Progenitor cell of endocrine pancreas (in vitro differentiated cells): ENCODE measurements around the gene ZFTA. TPM values are rescaled to one million over a fixed set of nuclear protein-coding genes. Genes with fewer than 3 reads are reported as not detected.

Experiments
- DNase-seq: peaks from one replicate; pipeline ENCODE4 v3.0.0; 2021; ENCODE audit warnings: low spot score; ENCODE audit not compliant: unreplicated experiment
- H3K27ac Mint-ChIP-seq: 2 replicates; pipeline ENCODE4 v1.8.0; 2021; ENCODE audit warnings: mild to moderate bottlenecking, moderate library complexity, mixed read lengths
- H3K27me3 Mint-ChIP-seq: 2 replicates; pipeline ENCODE4 v1.8.0; 2021; ENCODE audit warnings: mixed read lengths
- H3K36me3 Mint-ChIP-seq: 2 replicates; pipeline ENCODE4 v1.8.0; 2022; ENCODE audit warnings: mixed read lengths; ENCODE audit not compliant: insufficient read depth
- H3K4me1 Mint-ChIP-seq: 2 replicates; pipeline ENCODE4 v1.8.0; 2021; ENCODE audit warnings: low read depth, mixed read lengths
- H3K4me3 Mint-ChIP-seq: 2 replicates; pipeline ENCODE4 v1.8.0; 2021; ENCODE audit warnings: low read depth, mild to moderate bottlenecking, moderate library complexity, mixed read lengths
- H3K9me3 Mint-ChIP-seq: 2 replicates; pipeline ENCODE4 v1.8.0; 2021; ENCODE audit warnings: low read depth, mixed read lengths
- CTCF ChIP-seq: fragments of 200-600 bp; sonication (generic); IDR thresholded peaks from one replicate; pipeline ENCODE4 v1.5.0; 2021; ENCODE audit warnings: antibody characterized with exemption, mild to moderate bottlenecking; ENCODE audit not compliant: unreplicated experiment
- long read RNA-seq: library from polyadenylated mRNA; unstranded; transcript quantifications from one replicate; pipeline ENCODE4 v2.0.0, GENCODE V29; 2020
- total RNA-seq: library from RNA; stranded (reverse); gene quantifications from 2 replicates; pipeline ENCODE4 v1.2.1, GENCODE V29; 2021

Gene ZFTA
- total RNA-seq: 46.8 and 53.6 TPM in 2 replicates
- long read RNA-seq, partial matches to known transcripts: 0 of 12 reads
- long read RNA-seq, other reads (novel, unspliced or antisense): 12 of 12 reads

DNA sequence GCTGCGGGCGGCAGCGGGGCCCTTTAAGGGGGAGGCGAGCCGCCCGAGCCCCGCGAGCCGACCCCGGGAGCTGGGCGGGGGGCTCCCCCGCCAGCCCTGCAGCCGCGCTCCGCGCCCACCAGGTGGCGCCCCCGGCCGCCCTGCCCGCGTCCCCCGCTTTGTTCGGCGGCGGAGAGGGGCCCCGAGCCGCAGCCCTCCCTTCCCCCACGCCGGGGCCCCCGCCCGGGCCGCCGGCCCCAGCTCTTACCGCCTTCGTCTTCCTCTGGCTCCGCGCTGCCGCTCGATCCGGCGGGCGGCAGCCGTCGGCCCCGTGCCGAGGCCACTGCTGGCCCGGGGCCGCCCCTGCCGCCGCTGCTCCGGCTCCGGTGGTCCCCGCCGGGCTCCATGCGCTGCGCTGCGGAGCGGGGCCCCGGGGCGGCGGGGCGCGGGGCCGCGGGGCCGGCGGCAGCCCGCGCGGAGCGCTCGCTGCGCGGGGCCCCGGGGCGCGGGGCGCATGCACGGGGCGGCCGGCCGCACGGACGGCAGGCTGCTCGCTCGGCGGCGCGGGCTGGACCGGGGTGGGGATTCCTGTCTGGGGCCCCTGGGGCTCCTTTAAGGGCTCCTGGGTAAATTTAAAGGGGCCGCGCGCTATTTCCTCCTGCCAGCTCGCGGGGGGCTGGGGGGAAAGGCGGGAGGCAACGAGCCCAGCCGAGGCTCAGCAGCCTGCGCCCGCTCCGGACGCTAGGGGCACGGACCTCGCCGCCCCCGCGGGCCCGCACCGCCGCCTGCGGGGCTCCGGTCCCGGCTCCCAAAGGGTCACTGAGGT, at the start of gene ZFTA:
Gene ZFTA (minus strand): TSS at position 539 of the 805 bp plus-strand sequence. CDS start 153 bp downstream, at position 386.
- peaks cover 5% of the 10 kb centered on the region for H3K36me3 Mint-ChIP-seq
- no peaks in the 10 kb centered on the region for H3K9me3 Mint-ChIP-seq
- H3K27ac Mint-ChIP-seq: peak within 1 kb of the TSS; percentile 90
- TF ChIP-seq CTCF: peak; percentile 83
- peak; percentile 73 for DNase-seq
- H3K4me3 Mint-ChIP-seq: peak within 1 kb of the TSS; percentile 98
- peaks cover 21% of the 10 kb centered on the region for H3K27me3 Mint-ChIP-seq
- peaks cover 23% of the 10 kb centered on the region for H3K4me1 Mint-ChIP-seq

- Mint-ChIP-seq H3K27ac (no peak overlapping the region), H3K9me3 (no peaks in the 10 kb centered on the region), H3K36me3 (peaks cover 29% of the 10 kb centered on the region), H3K4me3 (no peak overlapping the region), H3K4me1 (peaks cover 17% of the 10 kb centered on the region), H3K27me3 (no peaks in the 10 kb centered on the region)
- TF ChIP-seq CTCF: no peak
- DNase-seq: no peak
These were observed 49.4 kb upstream of the ZFTA start for GRCh38 chr11:63817758-63818498.

DNA sequence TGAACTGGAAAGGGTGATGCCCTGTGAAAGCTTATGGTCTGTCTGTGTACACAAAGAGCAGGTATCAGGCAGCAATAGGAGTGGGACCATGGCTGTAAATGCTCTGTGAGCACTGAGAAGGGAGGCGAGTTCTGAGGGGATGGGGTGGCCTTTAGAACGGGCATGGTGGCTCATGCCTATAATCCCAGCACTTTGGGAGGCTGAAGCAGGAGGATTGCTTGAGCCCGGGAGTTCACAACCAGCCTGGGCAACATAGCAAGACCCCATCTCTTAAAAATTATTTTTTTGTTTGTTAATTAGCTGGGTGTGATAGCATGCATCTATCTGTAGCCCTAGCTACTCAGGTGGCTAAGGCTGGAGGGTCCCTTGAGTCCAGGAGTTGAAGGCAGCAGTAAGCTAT, 48.2 kb upstream of the ZFTA start:
- H3K9me3 Mint-ChIP-seq: no peaks in the 10 kb centered on the region
- peaks cover 19% of the 10 kb centered on the region for H3K4me1 Mint-ChIP-seq
- peaks cover 22% of the 10 kb centered on the region for H3K36me3 Mint-ChIP-seq
- peaks cover 6% of the 10 kb centered on the region for H3K27me3 Mint-ChIP-seq
- no peak for DNase-seq
- no peak for TF ChIP-seq CTCF
- H3K4me3 Mint-ChIP-seq: no peak overlapping the region
- no peak overlapping the region for H3K27ac Mint-ChIP-seq

DNA sequence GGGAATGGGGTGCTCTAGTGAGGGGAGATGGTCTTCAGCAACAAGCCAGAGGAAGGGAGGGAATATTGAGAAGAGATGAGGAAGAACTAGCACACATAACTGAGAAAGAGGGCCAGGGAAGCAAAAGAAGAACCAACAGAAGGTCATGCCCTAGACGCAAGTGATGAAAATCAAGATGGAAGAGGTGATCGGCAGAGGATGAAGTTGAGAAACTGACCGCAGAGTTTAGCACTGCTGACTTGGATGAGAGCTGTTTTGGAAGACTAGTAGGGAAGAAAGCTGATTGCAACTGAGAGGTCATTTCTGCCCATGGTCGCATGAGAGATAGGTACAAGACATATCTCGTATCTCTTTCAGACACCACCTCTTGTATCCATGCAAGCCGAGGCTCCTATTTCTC, 47.6 kb upstream of the ZFTA start:
- H3K27ac Mint-ChIP-seq: peak overlapping the region; percentile 11
- peaks cover 19% of the 10 kb centered on the region for H3K4me1 Mint-ChIP-seq
- H3K9me3 Mint-ChIP-seq: no peaks in the 10 kb centered on the region
- no peak for DNase-seq
- peaks cover 21% of the 10 kb centered on the region for H3K36me3 Mint-ChIP-seq
- H3K4me3 Mint-ChIP-seq: peak overlapping the region; percentile 20
- peaks cover 10% of the 10 kb centered on the region for H3K27me3 Mint-ChIP-seq
- no peak for TF ChIP-seq CTCF

- Mint-ChIP-seq H3K4me3 (peak overlapping the region; percentile 85), H3K36me3 (peaks cover 16% of the 10 kb centered on the region), H3K27ac (peak overlapping the region; percentile 69), H3K27me3 (peaks cover 13% of the 10 kb centered on the region), H3K4me1 (peaks cover 19% of the 10 kb centered on the region), H3K9me3 (no peaks in the 10 kb centered on the region)
- no peak for TF ChIP-seq CTCF
- DNase-seq: no peak
These were observed 45.8 kb upstream of the ZFTA start for GRCh38 chr11:63814383-63814736.
